Measurements from ENCODE around the gene SF1. TPM values are rescaled to one million over a fixed set of nuclear protein-coding genes. Genes with fewer than 3 reads are reported as not detected.
A peak's percentile ranks its signal among the peaks of the same experiment; 100 is the strongest.

The SF1 gene
- total and polyA plus RNA-seq, 9 donors: 62.3 to 267 (median 202) TPM

- H3K27me3 ChIP-seq (ENCODE audit: control insufficient read depth, insufficient read depth, low read length): peaks cover 40% of the 10 kb centered on the region
- H3K4me3 ChIP-seq (ENCODE audit: low read length): no peak overlapping the region
- no peaks in the 10 kb centered on the region for H3K36me3 ChIP-seq (ENCODE audit: control insufficient read depth, insufficient read depth, low read length)
- DNase-seq: no peak
- H3K27ac ChIP-seq (ENCODE audit: low read length): no peak overlapping the region
- WGBS (ENCODE audit: insufficient coverage): 100% methylated on average over 1 of the region's 9 CpGs
- H3K4me1 ChIP-seq (ENCODE audit: control insufficient read depth, insufficient read depth, low read length): peaks cover 13% of the 10 kb centered on the region
- H3K9me3 ChIP-seq (replicated peaks; ENCODE audit: control insufficient read depth, low read depth, low read length): no peaks in the 10 kb centered on the region
Observed at GRCh38 chr11:64723907-64724862, 54.2 kb downstream of the SF1 start.

GRCh38 chr11:64723117-64723906 lies 55.0 kb downstream of the SF1 start, which contains the start of gene NRXN2:
Gene NRXN2 (minus strand): TSS chr11:64723197. CDS start chr11:64713699, 9,498 bp downstream.
- peak; percentile 91 for DNase-seq
- H3K36me3 ChIP-seq (ENCODE audit: control insufficient read depth, insufficient read depth, low read length): no peaks in the 10 kb centered on the region
- H3K4me1 ChIP-seq (ENCODE audit: control insufficient read depth, insufficient read depth, low read length): peaks cover 13% of the 10 kb centered on the region
- H3K4me3 ChIP-seq (ENCODE audit: low read length): peak within 1 kb of the TSS; percentile 82
- no peaks in the 10 kb centered on the region for H3K9me3 ChIP-seq (replicated peaks; ENCODE audit: control insufficient read depth, low read depth, low read length)
- no peak within 1 kb of the TSS for H3K27ac ChIP-seq (ENCODE audit: low read length)
- WGBS (ENCODE audit: insufficient coverage): 2% methylated on average over 62 of the region's 66 CpGs
- H3K27me3 ChIP-seq (ENCODE audit: control insufficient read depth, insufficient read depth, low read length): peaks cover 42% of the 10 kb centered on the region

- DNase-seq: no peak
- Histone ChIP-seq H3K9me3 (replicated peaks; ENCODE audit: control insufficient read depth, low read depth, low read length) (no peaks in the 10 kb centered on the region), H3K4me3 (ENCODE audit: low read length) (no peak overlapping the region), H3K4me1 (ENCODE audit: control insufficient read depth, insufficient read depth, low read length) (peaks cover 13% of the 10 kb centered on the region), H3K27me3 (ENCODE audit: control insufficient read depth, insufficient read depth, low read length) (peaks cover 51% of the 10 kb centered on the region), H3K27ac (ENCODE audit: low read length) (no peak overlapping the region), H3K36me3 (ENCODE audit: control insufficient read depth, insufficient read depth, low read length) (no peaks in the 10 kb centered on the region)
- 13% methylated on average over 16 of the region's 36 CpGs for WGBS (ENCODE audit: insufficient coverage)
Observed at GRCh38 chr11:64722141-64723065, 55.9 kb downstream of the SF1 start.

GRCh38 chr11:64721359-64721699 lies 57.0 kb downstream of the SF1 start:
- WGBS (ENCODE audit: insufficient coverage): no CpG with 5 or more reads among the region's 3 CpGs
- no peak overlapping the region for H3K27ac ChIP-seq (ENCODE audit: low read length)
- no peaks in the 10 kb centered on the region for H3K36me3 ChIP-seq (ENCODE audit: control insufficient read depth, insufficient read depth, low read length)
- DNase-seq: no peak
- peaks cover 11% of the 10 kb centered on the region for H3K4me1 ChIP-seq (ENCODE audit: control insufficient read depth, insufficient read depth, low read length)
- no peaks in the 10 kb centered on the region for H3K9me3 ChIP-seq (replicated peaks; ENCODE audit: control insufficient read depth, low read depth, low read length)
- no peak overlapping the region for H3K4me3 ChIP-seq (ENCODE audit: low read length)
- H3K27me3 ChIP-seq (ENCODE audit: control insufficient read depth, insufficient read depth, low read length): peaks cover 60% of the 10 kb centered on the region

- no peak for DNase-seq
- no peak overlapping the region for H3K27ac ChIP-seq (ENCODE audit: low read length)
- peaks cover 7% of the 10 kb centered on the region for H3K4me1 ChIP-seq (ENCODE audit: control insufficient read depth, insufficient read depth, low read length)
- 74% methylated on average over 9 of the region's 12 CpGs for WGBS (ENCODE audit: insufficient coverage)
- H3K36me3 ChIP-seq (ENCODE audit: control insufficient read depth, insufficient read depth, low read length): no peaks in the 10 kb centered on the region
- no peaks in the 10 kb centered on the region for H3K9me3 ChIP-seq (replicated peaks; ENCODE audit: control insufficient read depth, low read depth, low read length)
- no peak overlapping the region for H3K4me3 ChIP-seq (ENCODE audit: low read length)
- peaks cover 65% of the 10 kb centered on the region for H3K27me3 ChIP-seq (ENCODE audit: control insufficient read depth, insufficient read depth, low read length)
Observed at GRCh38 chr11:64720640-64721358, 57.5 kb downstream of the SF1 start.

- no peak overlapping the region for H3K27ac ChIP-seq (ENCODE audit: low read length)
- DNase-seq: no peak
- no peaks in the 10 kb centered on the region for H3K9me3 ChIP-seq (replicated peaks; ENCODE audit: control insufficient read depth, low read depth, low read length)
- no peak overlapping the region for H3K4me3 ChIP-seq (ENCODE audit: low read length)
- 64% methylated on average over 8 of the region's 9 CpGs for WGBS (ENCODE audit: insufficient coverage)
- peaks cover 7% of the 10 kb centered on the region for H3K4me1 ChIP-seq (ENCODE audit: control insufficient read depth, insufficient read depth, low read length)
- no peaks in the 10 kb centered on the region for H3K36me3 ChIP-seq (ENCODE audit: control insufficient read depth, insufficient read depth, low read length)
- peaks cover 69% of the 10 kb centered on the region for H3K27me3 ChIP-seq (ENCODE audit: control insufficient read depth, insufficient read depth, low read length)
Observed at GRCh38 chr11:64720167-64720566, 58.2 kb downstream of the SF1 start.

GRCh38 chr11:64719406-64719805 lies 58.9 kb downstream of the SF1 start:
- WGBS (ENCODE audit: insufficient coverage): 85% methylated on average over 9 of the region's 10 CpGs
- no peak for DNase-seq
- H3K4me3 ChIP-seq (ENCODE audit: low read length): no peak overlapping the region
- H3K36me3 ChIP-seq (ENCODE audit: control insufficient read depth, insufficient read depth, low read length): no peaks in the 10 kb centered on the region
- no peaks in the 10 kb centered on the region for H3K9me3 ChIP-seq (replicated peaks; ENCODE audit: control insufficient read depth, low read depth, low read length)
- H3K4me1 ChIP-seq (ENCODE audit: control insufficient read depth, insufficient read depth, low read length): peaks cover 7% of the 10 kb centered on the region
- H3K27me3 ChIP-seq (ENCODE audit: control insufficient read depth, insufficient read depth, low read length): peaks cover 77% of the 10 kb centered on the region
- H3K27ac ChIP-seq (ENCODE audit: low read length): no peak overlapping the region

- no peaks in the 10 kb centered on the region for H3K9me3 ChIP-seq (replicated peaks; ENCODE audit: control insufficient read depth, low read depth, low read length)
- no peak overlapping the region for H3K4me3 ChIP-seq (ENCODE audit: low read length)
- H3K27me3 ChIP-seq (ENCODE audit: control insufficient read depth, insufficient read depth, low read length): peaks cover 84% of the 10 kb centered on the region
- no peak overlapping the region for H3K27ac ChIP-seq (ENCODE audit: low read length)
- 45% methylated on average over 2 of the region's 4 CpGs for WGBS (ENCODE audit: insufficient coverage)
- no peaks in the 10 kb centered on the region for H3K36me3 ChIP-seq (ENCODE audit: control insufficient read depth, insufficient read depth, low read length)
- DNase-seq: no peak
- H3K4me1 ChIP-seq (ENCODE audit: control insufficient read depth, insufficient read depth, low read length): peaks cover 6% of the 10 kb centered on the region
Observed at GRCh38 chr11:64718780-64719124, 59.6 kb downstream of the SF1 start.

- Histone ChIP-seq H3K27me3 (ENCODE audit: control insufficient read depth, insufficient read depth, low read length) (peaks cover 84% of the 10 kb centered on the region), H3K27ac (ENCODE audit: low read length) (no peak overlapping the region), H3K4me3 (ENCODE audit: low read length) (no peak overlapping the region), H3K4me1 (ENCODE audit: control insufficient read depth, insufficient read depth, low read length) (peaks cover 1% of the 10 kb centered on the region), H3K9me3 (replicated peaks; ENCODE audit: control insufficient read depth, low read depth, low read length) (no peaks in the 10 kb centered on the region), H3K36me3 (ENCODE audit: control insufficient read depth, insufficient read depth, low read length) (no peaks in the 10 kb centered on the region)
- DNase-seq: no peak
- 69% methylated on average over 6 of the region's 15 CpGs for WGBS (ENCODE audit: insufficient coverage)
Observed at GRCh38 chr11:64718084-64718779, 60.1 kb downstream of the SF1 start.
